GM12878 (cell line): ENCODE data around the gene YIPF5. TPM values are rescaled to one million over a fixed set of nuclear protein-coding genes. Genes with fewer than 3 reads are reported as not detected.
A peak's percentile ranks its signal among the peaks of the same experiment; 100 is the strongest.

ENCODE experiments used
- BCLAF1 ChIP-seq: fragments of 450-650 bp; IDR thresholded peaks from 2 replicates; pipeline ENCODE4 v1.6.1; 2017; ENCODE audit warnings: antibody characterized with exemption, mild to moderate bottlenecking, moderate library complexity
- CBX3 ChIP-seq: fragments of 200-600 bp; sonication (generic); IDR thresholded peaks from 2 replicates; pipeline ENCODE4 v1.6.1; 2016; ENCODE audit warnings: low read depth, borderline replicate concordance
- CEBPZ ChIP-seq: fragments of 150-350 bp; IDR thresholded peaks from 2 replicates; pipeline ENCODE4 v1.6.1; 2016; ENCODE audit warnings: low read depth, low read length
- CHD4 ChIP-seq: fragments of 200-600 bp; sonication (generic); IDR thresholded peaks from 2 replicates; pipeline ENCODE4 v1.6.1; 2016; ENCODE audit warnings: mild to moderate bottlenecking
- CREB1 ChIP-seq: IDR thresholded peaks from 2 replicates; pipeline ENCODE4 v1.6.1; 2012; ENCODE audit warnings: low read depth, mild to moderate bottlenecking, inconsistent platforms
- GATAD2B ChIP-seq: fragments of 450-650 bp; conservative IDR thresholded peaks from 2 replicates; pipeline ENCODE4 v1.6.1; 2017; ENCODE audit warnings: low read depth, mild to moderate bottlenecking, moderate library complexity
- IRF4 ChIP-seq: IDR thresholded peaks from 2 replicates; pipeline ENCODE4 v1.6.1; 2011; ENCODE audit warnings: low read depth, low read length
- MEF2B ChIP-seq: fragments of 450-650 bp; IDR thresholded peaks from 2 replicates; pipeline ENCODE4 v1.6.1; 2018; ENCODE audit warnings: mild to moderate bottlenecking, moderate library complexity; ENCODE audit not compliant: partially characterized antibody, poor library complexity, severe bottlenecking
- NKRF ChIP-seq: fragments of 450-650 bp; conservative IDR thresholded peaks from 2 replicates; pipeline ENCODE4 v1.6.1; 2017; ENCODE audit warnings: mild to moderate bottlenecking, moderate library complexity
- PAX5 ChIP-seq: IDR thresholded peaks from 2 replicates; pipeline ENCODE4 v1.6.1; 2011; ENCODE audit warnings: low read depth, low read length, borderline replicate concordance
- PML ChIP-seq: IDR thresholded peaks from 2 replicates; pipeline ENCODE4 v1.6.1; 2012; ENCODE audit warnings: low read length, inconsistent platforms
- RBBP5 ChIP-seq: fragments of 200-600 bp; sonication (generic); conservative IDR thresholded peaks from 2 replicates; pipeline ENCODE4 v1.6.1; 2016
- RELB ChIP-seq: fragments of 450-650 bp; IDR thresholded peaks from 2 replicates; pipeline ENCODE4 v1.6.1; 2017; ENCODE audit warnings: low read depth, mild to moderate bottlenecking, moderate library complexity
- RUNX3 ChIP-seq: IDR thresholded peaks from 2 replicates; pipeline ENCODE4 v1.6.1; 2012; ENCODE audit warnings: low read length, inconsistent platforms
- SMARCA5 ChIP-seq: fragments of 450-650 bp; IDR thresholded peaks from 2 replicates; pipeline ENCODE4 v1.6.1; 2017; ENCODE audit warnings: mild to moderate bottlenecking
- SP1 ChIP-seq: IDR thresholded peaks from one replicate; pipeline ENCODE4 v1.6.1; 2011; ENCODE audit warnings: low read depth, low read length
- SREBF2 ChIP-seq: IDR thresholded peaks from 2 replicates; pipeline ENCODE4 v1.6.1; 2012; ENCODE audit warnings: mild to moderate bottlenecking, low read length
- polyA plus RNA-seq, 11 experiments: library from polyadenylated mRNA; depleted of rRNA in 4 of 11; unstranded in 6 of 11; stranded (reverse) in 5 of 11; fragments of >200 nt; fragmentation: Nextera tagmentation in 4 of 11; fragmentation: Illumina TruSeq in 1 of 11; extraction: Ambion mirVana in 4 of 11; extraction: Trizol in 1 of 11; gene quantifications; 1 replicate in 1 of 11; 2 replicates in 10 of 11; pipeline versions ENCODE4 v1.2.1 to v1.2.3, GENCODE V29; 2011 to 2016; ENCODE audit warnings: inconsistent platforms in 2 of 11, missing spikeins in 2 of 11, low read depth in 1 of 11
- total RNA-seq, 4 experiments: library from RNA; depleted of rRNA in 3 of 4; stranded (reverse); fragments of >200 nt in 3 of 4; fragmentation: Illumina TruSeq in 1 of 4; extraction: Trizol in 1 of 4; gene quantifications; 2 replicates each; pipeline versions ENCODE4 v1.2.1 to v1.2.3, GENCODE V29; 2013 to 2021

The YIPF5 gene
- total and polyA plus RNA-seq, 10 of the 15 experiments (the other 5 are each of a cell fraction or from before 2014, with no cell fraction given): 19.5 to 50.4 (median 34.3) TPM

DNA sequence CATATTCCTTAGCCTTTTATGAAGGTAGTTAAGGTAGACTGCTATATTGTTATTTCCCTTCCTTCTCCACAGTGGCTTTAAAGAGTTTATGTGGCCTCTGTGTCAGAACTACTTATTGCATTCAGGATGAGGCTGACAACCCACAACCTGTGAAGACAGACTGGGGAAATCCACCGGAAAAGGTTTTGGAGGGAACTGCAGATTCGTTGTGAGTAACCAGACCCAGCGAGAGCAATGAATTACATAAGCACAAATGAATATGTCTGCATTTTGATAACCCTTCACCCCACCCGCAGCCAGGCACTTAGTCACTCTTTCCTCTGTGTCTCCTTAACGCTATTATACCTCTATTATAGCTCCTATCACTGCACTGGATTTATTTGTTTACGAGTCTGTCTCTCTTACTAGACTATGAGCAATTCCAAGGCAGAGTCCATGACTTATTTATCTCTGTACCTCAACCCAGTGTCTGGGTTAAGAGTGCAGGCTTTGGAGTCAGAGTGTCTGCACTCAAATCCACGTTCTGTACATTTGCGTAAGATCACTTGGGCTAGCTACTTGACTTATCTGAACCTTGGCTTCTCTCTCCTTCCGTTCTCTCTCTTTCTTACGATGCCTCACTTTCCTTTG lies 19.5 kb upstream of the YIPF5 start (continued):
- TF ChIP-seq RELB (peak; percentile 68), SREBF2 (no peak), IRF4 (no peak), CHD4 (no peak), NKRF (no peak), CREB1 (0 out of 2 replicates have a peak, but pooled peaks have one; percentile 31), SP1 (no peak), BCLAF1 (no peak), RUNX3 (peak; percentile 94), GATAD2B (no peak), CEBPZ (no peak), SMARCA5 (no peak), PML (no peak), MEF2B (no peak), RBBP5 (no peak), PAX5 (0 out of 2 replicates have a peak, but pooled peaks have one; percentile 46), CBX3 (no peak)
